Cardiac fibroblast (primary cell): ENCODE measurements around the gene IGFN1.

Source experiments
- DNase-seq, 2 donors: peaks; one replicate each; pipeline versions ENCODE4 v3.0.0 to v3.0.0-alpha.2; 2010; ENCODE audit warnings: low read depth in 2 of 2
- H3K4me3 ChIP-seq, 2 donors: replicated peaks in 1 of 2; 1 replicate in 1 of 2; 2 replicates in 1 of 2; pipeline ENCODE4 v1.5.1; 2011; ENCODE audit warnings: low read depth in 2 of 2, low read length in 2 of 2, mild to moderate bottlenecking in 2 of 2, moderate library complexity in 1 of 2
- CTCF ChIP-seq: IDR thresholded peaks from one replicate; pipeline ENCODE4 v1.5.1; 2011; ENCODE audit warnings: low read depth, mild to moderate bottlenecking, low read length, inconsistent platforms

IGFN1 gene

GRCh38 chr1:201208236-201208635 is 17.6 kb downstream of the IGFN1 start:
- no peak for DNase-seq
- no peak for TF ChIP-seq CTCF
- no peak overlapping the region for H3K4me3 ChIP-seq

- no peak for TF ChIP-seq CTCF
- DNase-seq: no peak
- H3K4me3 ChIP-seq: no peak overlapping the region
These were observed 21.4 kb downstream of the IGFN1 start for GRCh38 chr1:201212056-201212455.

- H3K4me3 ChIP-seq: no peak overlapping the region
- no peak for DNase-seq
- no peak for TF ChIP-seq CTCF
These were observed 21.9 kb downstream of the IGFN1 start for GRCh38 chr1:201212461-201213055.

- TF ChIP-seq CTCF: no peak
- no peak for DNase-seq
- no peak overlapping the region for H3K4me3 ChIP-seq
These were observed 22.6 kb downstream of the IGFN1 start for GRCh38 chr1:201213106-201213770.

GRCh38 chr1:201213926-201214325 is 23.3 kb downstream of the IGFN1 start:
- H3K4me3 ChIP-seq: no peak overlapping the region
- no peak for TF ChIP-seq CTCF
- no peak for DNase-seq

- no peak overlapping the region for H3K4me3 ChIP-seq
- TF ChIP-seq CTCF: no peak
- DNase-seq: no peak
These were observed 23.8 kb downstream of the IGFN1 start for GRCh38 chr1:201214461-201214860.
